Endodermal cell (in vitro differentiated cells): ENCODE measurements around the gene GALNS. TPM values are rescaled to one million over a fixed set of nuclear protein-coding genes. Genes with fewer than 3 reads are reported as not detected.
"Not testable (repeated sequence)": the region's sequence is repeated elsewhere in the genome, so short reads cannot be mapped to it uniquely, and the experiment has no call there.

Experiments
- DNase-seq: peaks from one replicate; pipeline ENCODE4 v3.0.0-alpha.2; 2017
- H3K27ac ChIP-seq: 2 replicates; pipeline ENCODE4 v1.5.1; 2013; ENCODE audit warnings: mild to moderate bottlenecking, low read depth, low read length, moderate library complexity
- H3K27me3 ChIP-seq: 2 replicates; pipeline ENCODE4 v1.6.1; 2013; ENCODE audit warnings: mild to moderate bottlenecking, low read length, moderate library complexity; ENCODE audit not compliant: insufficient read depth, control insufficient read depth, poor library complexity, severe bottlenecking
- H3K36me3 ChIP-seq: 2 replicates; pipeline ENCODE4 v1.7.0; 2013; ENCODE audit warnings: mild to moderate bottlenecking, low read length, moderate library complexity; ENCODE audit not compliant: control insufficient read depth, insufficient read depth
- H3K4me1 ChIP-seq: one replicate; pipeline ENCODE4 v1.7.0; 2013; ENCODE audit warnings: low read length; ENCODE audit not compliant: control insufficient read depth, insufficient read depth
- H3K4me3 ChIP-seq: 2 replicates; pipeline ENCODE4 v1.5.1; 2013; ENCODE audit warnings: mild to moderate bottlenecking, low read length, moderate library complexity
- H3K9ac ChIP-seq: 2 replicates; pipeline ENCODE4 v1.6.1; 2013; ENCODE audit warnings: mild to moderate bottlenecking, low read length, moderate library complexity; ENCODE audit not compliant: poor library complexity, severe bottlenecking; ENCODE audit errors: extremely low read depth
- H3K9me3 ChIP-seq: 2 replicates; pipeline ENCODE4 v1.6.1; 2013; ENCODE audit warnings: mild to moderate bottlenecking, low read length, moderate library complexity; ENCODE audit not compliant: control insufficient read depth
- H3K27ac Mint-ChIP-seq: 2 replicates; pipeline ENCODE4 v1.8.0; 2020; ENCODE audit warnings: mixed read lengths
- H3K27me3 Mint-ChIP-seq: 2 replicates; pipeline ENCODE4 v1.8.0; 2021; ENCODE audit warnings: mild to moderate bottlenecking, mixed read lengths; ENCODE audit not compliant: insufficient read depth
- H3K36me3 Mint-ChIP-seq: 2 replicates; pipeline ENCODE4 v1.8.0; 2020; ENCODE audit warnings: low read depth, mixed read lengths
- H3K4me1 Mint-ChIP-seq: 2 replicates; pipeline ENCODE4 v1.8.0; 2020; ENCODE audit warnings: mixed read lengths
- H3K4me3 Mint-ChIP-seq: 2 replicates; pipeline ENCODE4 v1.8.0; 2020; ENCODE audit warnings: mild to moderate bottlenecking, moderate library complexity, mixed read lengths
- H3K9me3 Mint-ChIP-seq: 2 replicates; pipeline ENCODE4 v1.8.0; 2020; ENCODE audit warnings: mild to moderate bottlenecking, mixed read lengths
- WGBS, 2 experiments: methylation state at CpG; one replicate each; pipeline versions ENCODE4 v1.1.5 to v1.1.7; 2013; ENCODE audit warnings: missing lambda C conversion rate in 2 of 2, mixed read lengths in 1 of 2; ENCODE audit not compliant: insufficient coverage in 1 of 2, insufficient read length in 1 of 2; 5-methylcytosine and 5-hydroxymethylcytosine counted together
- total RNA-seq, 2 donors: library from RNA; stranded (reverse); fragmentation: NEBNext Ultra II Directional in 1 of 2; extraction: Animal tissue kit (Norgen Biotek cat#: 25700) in 1 of 2; gene quantifications; 2 replicates in 1 of 2; 3 replicates in 1 of 2; pipeline ENCODE4 v1.2.1, GENCODE V29; 2021
- TF ChIP-seq, protein P1 (sequence below): fragments of 200-600 bp; sonication (generic); conservative IDR thresholded peaks from 2 replicates; pipeline ENCODE4 v1.5.0; 2021; ENCODE audit warnings: antibody characterized with exemption, mild to moderate bottlenecking

Gene GALNS
- total RNA-seq, 2 donors from 2014 or later = 32.2 to 39.6 TPM

DNA sequence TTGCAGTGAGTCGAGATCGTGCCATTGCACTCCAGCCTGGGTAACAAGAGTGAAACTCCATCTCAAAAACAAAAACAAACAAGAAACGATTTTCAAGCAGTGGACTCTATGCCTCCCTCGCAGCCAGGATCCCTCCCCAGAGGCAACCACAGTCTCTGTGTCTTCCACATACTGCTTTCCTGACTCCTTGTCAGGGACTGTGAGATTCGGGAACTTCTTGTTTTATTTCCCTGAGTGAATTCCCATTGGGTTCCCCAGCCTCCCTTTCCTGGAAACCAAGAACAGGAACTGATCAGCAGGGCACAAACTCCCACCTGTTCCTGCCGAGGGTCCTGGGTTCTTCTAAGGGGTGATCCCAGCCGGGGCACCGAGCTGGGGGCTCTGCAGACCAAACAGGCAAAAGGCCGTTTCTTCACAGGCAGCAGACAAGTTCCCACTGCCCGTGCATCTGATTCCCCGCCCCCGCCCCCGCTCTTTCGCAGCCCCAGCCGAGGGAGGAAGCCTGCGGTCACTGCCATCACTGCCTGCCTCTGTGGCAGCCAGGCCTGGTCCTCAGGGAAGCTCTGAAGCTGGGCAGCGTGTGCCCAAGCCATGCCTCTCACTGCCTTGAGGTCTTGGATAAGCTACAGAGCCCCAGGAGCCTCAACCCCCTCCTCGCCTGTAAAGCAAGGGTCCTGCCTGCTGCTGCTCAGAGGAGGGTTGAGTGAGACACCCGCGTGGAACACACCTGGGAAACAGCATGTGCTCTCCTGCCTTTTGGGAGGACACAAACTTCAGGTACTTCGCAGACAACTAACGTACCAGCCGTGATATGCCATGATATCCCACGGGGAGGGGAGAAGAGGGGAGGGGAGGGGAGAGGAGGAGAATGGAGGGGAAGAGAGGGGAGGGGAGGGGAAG is 66.2 kb downstream of the GALNS start:
- no peak overlapping the region for H3K27ac ChIP-seq
- H3K4me1 ChIP-seq = no peaks in the 10 kb centered on the region
- TF ChIP-seq, protein P1, sequence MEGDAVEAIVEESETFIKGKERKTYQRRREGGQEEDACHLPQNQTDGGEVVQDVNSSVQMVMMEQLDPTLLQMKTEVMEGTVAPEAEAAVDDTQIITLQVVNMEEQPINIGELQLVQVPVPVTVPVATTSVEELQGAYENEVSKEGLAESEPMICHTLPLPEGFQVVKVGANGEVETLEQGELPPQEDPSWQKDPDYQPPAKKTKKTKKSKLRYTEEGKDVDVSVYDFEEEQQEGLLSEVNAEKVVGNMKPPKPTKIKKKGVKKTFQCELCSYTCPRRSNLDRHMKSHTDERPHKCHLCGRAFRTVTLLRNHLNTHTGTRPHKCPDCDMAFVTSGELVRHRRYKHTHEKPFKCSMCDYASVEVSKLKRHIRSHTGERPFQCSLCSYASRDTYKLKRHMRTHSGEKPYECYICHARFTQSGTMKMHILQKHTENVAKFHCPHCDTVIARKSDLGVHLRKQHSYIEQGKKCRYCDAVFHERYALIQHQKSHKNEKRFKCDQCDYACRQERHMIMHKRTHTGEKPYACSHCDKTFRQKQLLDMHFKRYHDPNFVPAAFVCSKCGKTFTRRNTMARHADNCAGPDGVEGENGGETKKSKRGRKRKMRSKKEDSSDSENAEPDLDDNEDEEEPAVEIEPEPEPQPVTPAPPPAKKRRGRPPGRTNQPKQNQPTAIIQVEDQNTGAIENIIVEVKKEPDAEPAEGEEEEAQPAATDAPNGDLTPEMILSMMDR = no peak
- no peak for DNase-seq
- Mint-ChIP-seq H3K36me3 (no peaks in the 10 kb centered on the region), H3K4me3 (no peak overlapping the region), H3K27ac (no peak overlapping the region), H3K4me1 (peaks cover 2% of the 10 kb centered on the region), H3K9me3 (no peaks in the 10 kb centered on the region), H3K27me3 (peaks cover 8% of the 10 kb centered on the region)
- H3K9ac ChIP-seq = no peak overlapping the region
- no peaks in the 10 kb centered on the region for H3K9me3 ChIP-seq
- H3K4me3 ChIP-seq = no peak overlapping the region
- H3K27me3 ChIP-seq = no peaks in the 10 kb centered on the region
- 42 to 61% methylated on average over 12 to 23 of the region's 24 CpGs for WGBS, 2 experiments
- no peaks in the 10 kb centered on the region for H3K36me3 ChIP-seq

DNA sequence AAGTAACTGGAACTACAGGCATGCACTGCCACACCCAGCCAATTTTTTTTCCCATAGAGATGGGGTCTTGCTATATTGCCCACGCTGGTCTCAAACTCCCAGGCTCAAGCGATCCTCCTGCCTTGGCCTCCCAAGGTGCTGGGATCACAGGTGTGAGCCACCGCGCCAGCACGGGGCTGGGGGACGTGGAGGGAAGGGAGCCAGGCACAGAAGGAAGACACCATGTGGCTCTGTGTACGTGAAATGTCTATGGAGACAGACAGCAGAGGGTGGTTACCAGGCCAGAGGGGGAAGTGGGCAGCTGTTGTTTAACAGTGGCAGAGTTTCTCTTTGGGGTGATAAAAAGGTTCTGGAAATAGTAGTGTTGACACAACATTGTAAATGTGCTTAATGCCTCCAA is 67.2 kb downstream of the GALNS start:
- Histone ChIP-seq H3K27me3 (no peaks in the 10 kb centered on the region), H3K9ac (no peak overlapping the region), H3K9me3 (no peaks in the 10 kb centered on the region), H3K4me1 (no peaks in the 10 kb centered on the region), H3K4me3 (no peak overlapping the region), H3K36me3 (no peaks in the 10 kb centered on the region), H3K27ac (no peak overlapping the region)
- no peak for DNase-seq
- H3K36me3 Mint-ChIP-seq = no peaks in the 10 kb centered on the region
- peaks cover 2% of the 10 kb centered on the region for H3K4me1 Mint-ChIP-seq
- H3K27ac Mint-ChIP-seq = no peak overlapping the region
- TF ChIP-seq, protein P1 = no peak
- peaks cover 8% of the 10 kb centered on the region for H3K27me3 Mint-ChIP-seq
- WGBS, 2 experiments = 78 to 100% methylated on average over 5 to 7 of the region's 7 CpGs
- no peak overlapping the region for H3K4me3 Mint-ChIP-seq
- H3K9me3 Mint-ChIP-seq = no peaks in the 10 kb centered on the region

DNA sequence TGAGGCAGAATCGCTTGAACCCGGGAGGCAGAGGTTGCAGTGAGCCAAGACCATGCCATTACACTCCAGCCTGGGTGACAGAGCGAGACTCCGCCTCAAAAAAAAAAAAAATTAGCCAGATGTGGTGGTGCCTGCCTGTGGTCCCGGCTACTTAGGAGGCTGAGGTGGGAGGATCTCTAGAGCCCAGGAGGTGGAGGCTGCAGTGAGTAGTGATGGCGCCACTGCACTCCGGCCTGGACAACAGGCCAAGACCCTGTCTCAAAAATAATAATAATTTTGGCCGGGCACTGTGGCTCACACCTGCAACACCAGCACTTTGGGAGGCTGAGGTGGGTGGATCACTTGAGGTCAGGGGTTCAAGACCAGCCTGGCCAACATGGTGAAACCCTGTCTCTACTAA is 68.0 kb downstream of the GALNS start:
- not testable (repeated sequence) for H3K4me3 Mint-ChIP-seq, H3K4me1 Mint-ChIP-seq, H3K27me3 ChIP-seq, H3K9ac ChIP-seq, H3K36me3 Mint-ChIP-seq, DNase-seq, H3K9me3 ChIP-seq, H3K27ac ChIP-seq, H3K9me3 Mint-ChIP-seq, H3K27me3 Mint-ChIP-seq, H3K27ac Mint-ChIP-seq, H3K4me3 ChIP-seq, H3K36me3 ChIP-seq, H3K4me1 ChIP-seq
- 95 to 96% methylated on average over 3 to 8 of the region's 8 CpGs for WGBS, 2 experiments
